Tibial nerve (tissue), 4 donors: Measurements from ENCODE around the gene ANKS1A.

Experiments used
- EP300 ChIP-seq, 2 donors: sonication (generic); formaldehyde crosslinking; IDR thresholded peaks; one replicate each; pipeline ENCODE4 v1.6.1; 2017; ENCODE audit warnings: antibody characterized with exemption in 2 of 2, mild to moderate bottlenecking in 1 of 2
- TF ChIP-seq, protein P1 (sequence below), 5 experiments: fragments of 200-600 bp in 3 of 5; fragments of 450-650 bp in 2 of 5; sonication (generic) in 3 of 5; IDR thresholded peaks; one replicate each; pipeline ENCODE4 v1.5.1; 2016 to 2019; ENCODE audit warnings: antibody characterized with exemption in 5 of 5, mild to moderate bottlenecking in 3 of 5, moderate library complexity in 2 of 5

- TF ChIP-seq, protein P1, sequence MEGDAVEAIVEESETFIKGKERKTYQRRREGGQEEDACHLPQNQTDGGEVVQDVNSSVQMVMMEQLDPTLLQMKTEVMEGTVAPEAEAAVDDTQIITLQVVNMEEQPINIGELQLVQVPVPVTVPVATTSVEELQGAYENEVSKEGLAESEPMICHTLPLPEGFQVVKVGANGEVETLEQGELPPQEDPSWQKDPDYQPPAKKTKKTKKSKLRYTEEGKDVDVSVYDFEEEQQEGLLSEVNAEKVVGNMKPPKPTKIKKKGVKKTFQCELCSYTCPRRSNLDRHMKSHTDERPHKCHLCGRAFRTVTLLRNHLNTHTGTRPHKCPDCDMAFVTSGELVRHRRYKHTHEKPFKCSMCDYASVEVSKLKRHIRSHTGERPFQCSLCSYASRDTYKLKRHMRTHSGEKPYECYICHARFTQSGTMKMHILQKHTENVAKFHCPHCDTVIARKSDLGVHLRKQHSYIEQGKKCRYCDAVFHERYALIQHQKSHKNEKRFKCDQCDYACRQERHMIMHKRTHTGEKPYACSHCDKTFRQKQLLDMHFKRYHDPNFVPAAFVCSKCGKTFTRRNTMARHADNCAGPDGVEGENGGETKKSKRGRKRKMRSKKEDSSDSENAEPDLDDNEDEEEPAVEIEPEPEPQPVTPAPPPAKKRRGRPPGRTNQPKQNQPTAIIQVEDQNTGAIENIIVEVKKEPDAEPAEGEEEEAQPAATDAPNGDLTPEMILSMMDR (IDR thresholded peaks at IDR 0.05), result no peak
- no peak for TF ChIP-seq EP300 (IDR thresholded peaks at IDR 0.05)
Measured at GRCh38 chr6:35072698-35073055, 183.6 kb downstream of the ANKS1A start.
